ENCODE measurements around the gene GPM6B. TPM values are rescaled to one million over a fixed set of nuclear protein-coding genes. Genes with fewer than 3 reads are reported as not detected.

Gene GPM6B
- total and polyA plus RNA-seq, 2 donors (not counting 3 experiments of a cell fraction or from before 2014, with no cell fraction given): 0.30 TPM; not detected in 1

DNA sequence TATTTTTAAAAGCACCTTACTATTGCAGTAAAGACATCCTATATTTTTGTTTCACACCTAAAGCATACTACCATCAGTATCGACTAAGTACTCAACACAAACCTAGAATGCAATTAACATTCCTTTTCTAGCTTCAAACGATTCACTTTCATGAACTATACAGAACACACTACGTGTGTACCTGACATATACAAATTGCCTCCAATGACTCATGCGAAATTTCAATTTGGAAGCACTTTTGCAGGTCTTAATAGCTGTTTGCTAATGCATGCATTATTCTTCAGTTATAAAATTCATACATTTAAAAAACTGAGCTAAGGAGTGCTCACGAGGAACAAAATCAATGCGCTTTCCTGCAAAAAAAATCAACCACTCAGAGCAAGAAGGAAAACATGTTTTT, 19.7 kb upstream of the GPM6B start:
- Histone ChIP-seq H3K27ac (ENCODE audit: insufficient read depth, low read depth, low read length) (no peak overlapping the region), H3K79me2 (ENCODE audit: control insufficient read depth, insufficient read depth, low read length) (no peaks in the 10 kb centered on the region), H3K9ac (replicated peaks; ENCODE audit: extremely low read depth, insufficient read depth, low read length) (no peak overlapping the region), H3K4me1 (ENCODE audit: control insufficient read depth, extremely low read depth, insufficient read depth, low read length) (no peaks in the 10 kb centered on the region), H2AFZ (ENCODE audit: low read depth, low read length) (no peak overlapping the region), H3K27me3 (ENCODE audit: control insufficient read depth in 2 of 2, insufficient read depth in 2 of 2, low read length in 2 of 2) (no peaks in the 10 kb centered on the region), H3K4me3 (replicated peaks in 1 of 3; ENCODE audit: insufficient read depth in 1 of 3, low read depth in 1 of 3, low read length in 3 of 3) (no peak overlapping the region), H3K9me3 (replicated peaks; ENCODE audit: control insufficient read depth, insufficient read depth, low read length) (no peaks in the 10 kb centered on the region), H3K36me3 (ENCODE audit: control insufficient read depth in 2 of 2, extremely low read depth in 1 of 2, insufficient read depth in 2 of 2, low read length in 2 of 2) (no peaks in the 10 kb centered on the region), H3K4me2 (ENCODE audit: insufficient read depth, low read length) (no peak overlapping the region), H4K20me1 (replicated peaks; ENCODE audit: control insufficient read depth, extremely low read depth, insufficient read depth, low read length) (no peaks in the 10 kb centered on the region), H3K9me1 (replicated peaks; ENCODE audit: control insufficient read depth, extremely low read depth, insufficient read depth, low read length) (no peaks in the 10 kb centered on the region)
- TF ChIP-seq, protein P1, sequence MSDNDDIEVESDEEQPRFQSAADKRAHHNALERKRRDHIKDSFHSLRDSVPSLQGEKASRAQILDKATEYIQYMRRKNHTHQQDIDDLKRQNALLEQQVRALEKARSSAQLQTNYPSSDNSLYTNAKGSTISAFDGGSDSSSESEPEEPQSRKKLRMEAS (IDR thresholded peaks at IDR 0.05; ENCODE audit: insufficient read depth, insufficient read length): no peak
- DNase-seq (ENCODE audit: low read depth, low spot score) (no peak), FAIRE-seq (no peak)
- intact Hi-C loops (cut with micrococcal nuclease): no loop called here
- dilution Hi-C loops (cut with MboI; ENCODE audit: extremely low pct_ligation_motif_present, low sequenced_read_pairs): no loop called here
- no TSS peak for BruUV-seq (replicated peaks)
- POLR2A ChIA-PET: no interaction called here
- CTCF ChIA-PET: no interaction called here

DNA sequence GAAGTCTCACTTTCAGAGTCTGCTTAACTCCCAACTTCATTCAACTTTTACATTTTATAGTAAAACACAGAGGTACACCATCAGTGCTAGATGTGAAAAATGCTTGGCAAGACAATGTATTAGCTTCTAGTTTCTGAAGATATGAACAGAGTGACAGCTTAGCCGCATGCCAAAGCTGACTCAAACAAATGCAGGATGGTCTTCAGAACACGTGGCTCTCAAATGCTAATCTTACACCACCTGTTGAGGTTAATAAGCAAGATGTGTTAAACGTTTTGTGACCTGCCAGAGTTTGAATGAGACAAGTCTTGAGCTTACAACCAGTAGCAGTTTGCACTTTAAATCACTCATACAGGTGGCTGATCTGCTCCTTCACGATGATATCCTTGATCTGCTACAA, 18.9 kb upstream of the GPM6B start:
- Histone ChIP-seq H3K36me3 (ENCODE audit: control insufficient read depth in 2 of 2, extremely low read depth in 1 of 2, insufficient read depth in 2 of 2, low read length in 2 of 2) (no peaks in the 10 kb centered on the region), H3K9ac (replicated peaks; ENCODE audit: extremely low read depth, insufficient read depth, low read length) (no peak overlapping the region), H4K20me1 (replicated peaks; ENCODE audit: control insufficient read depth, extremely low read depth, insufficient read depth, low read length) (no peaks in the 10 kb centered on the region), H3K27ac (ENCODE audit: insufficient read depth, low read depth, low read length) (no peak overlapping the region), H3K79me2 (ENCODE audit: control insufficient read depth, insufficient read depth, low read length) (no peaks in the 10 kb centered on the region), H3K27me3 (ENCODE audit: control insufficient read depth in 2 of 2, insufficient read depth in 2 of 2, low read length in 2 of 2) (no peaks in the 10 kb centered on the region), H3K4me1 (ENCODE audit: control insufficient read depth, extremely low read depth, insufficient read depth, low read length) (no peaks in the 10 kb centered on the region), H3K9me3 (replicated peaks; ENCODE audit: control insufficient read depth, insufficient read depth, low read length) (no peaks in the 10 kb centered on the region), H2AFZ (ENCODE audit: low read depth, low read length) (no peak overlapping the region), H3K9me1 (replicated peaks; ENCODE audit: control insufficient read depth, extremely low read depth, insufficient read depth, low read length) (no peaks in the 10 kb centered on the region), H3K4me2 (ENCODE audit: insufficient read depth, low read length) (no peak overlapping the region), H3K4me3 (replicated peaks in 1 of 3; ENCODE audit: insufficient read depth in 1 of 3, low read depth in 1 of 3, low read length in 3 of 3) (no peak overlapping the region)
- TF ChIP-seq FOS (IDR thresholded peaks at IDR 0.05; ENCODE audit: borderline replicate concordance, insufficient read depth, low read length) (no peak), POLR2A (IDR thresholded peaks at IDR 0.05; ENCODE audit: low read depth, low read length) (no peak), JUN (IDR thresholded peaks at IDR 0.05; ENCODE audit: borderline replicate concordance, insufficient read depth, insufficient read length, low read depth) (no peak), GATA2 (IDR thresholded peaks at IDR 0.05; ENCODE audit: insufficient read depth, insufficient read length, low read depth, low read length) (no peak), POLR2AphosphoS5 (IDR thresholded peaks at IDR 0.05; ENCODE audit: insufficient read depth, low read depth, low read length) (no peak), EZH2 (IDR thresholded peaks at IDR 0.05; ENCODE audit: borderline replicate concordance, low read depth, low read length, severe bottlenecking) (no peak), MYC (IDR thresholded peaks at IDR 0.05; ENCODE audit: low read depth, low read length) (no peak)
- TF ChIP-seq, protein P1 (IDR thresholded peaks at IDR 0.05; ENCODE audit: insufficient read depth, insufficient read length): no peak
- TF ChIP-seq, protein P2, sequence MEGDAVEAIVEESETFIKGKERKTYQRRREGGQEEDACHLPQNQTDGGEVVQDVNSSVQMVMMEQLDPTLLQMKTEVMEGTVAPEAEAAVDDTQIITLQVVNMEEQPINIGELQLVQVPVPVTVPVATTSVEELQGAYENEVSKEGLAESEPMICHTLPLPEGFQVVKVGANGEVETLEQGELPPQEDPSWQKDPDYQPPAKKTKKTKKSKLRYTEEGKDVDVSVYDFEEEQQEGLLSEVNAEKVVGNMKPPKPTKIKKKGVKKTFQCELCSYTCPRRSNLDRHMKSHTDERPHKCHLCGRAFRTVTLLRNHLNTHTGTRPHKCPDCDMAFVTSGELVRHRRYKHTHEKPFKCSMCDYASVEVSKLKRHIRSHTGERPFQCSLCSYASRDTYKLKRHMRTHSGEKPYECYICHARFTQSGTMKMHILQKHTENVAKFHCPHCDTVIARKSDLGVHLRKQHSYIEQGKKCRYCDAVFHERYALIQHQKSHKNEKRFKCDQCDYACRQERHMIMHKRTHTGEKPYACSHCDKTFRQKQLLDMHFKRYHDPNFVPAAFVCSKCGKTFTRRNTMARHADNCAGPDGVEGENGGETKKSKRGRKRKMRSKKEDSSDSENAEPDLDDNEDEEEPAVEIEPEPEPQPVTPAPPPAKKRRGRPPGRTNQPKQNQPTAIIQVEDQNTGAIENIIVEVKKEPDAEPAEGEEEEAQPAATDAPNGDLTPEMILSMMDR (IDR thresholded peaks at IDR 0.05; ENCODE audit: extremely low read depth in 1 of 2, insufficient read depth in 1 of 2, low read depth in 1 of 2, low read length in 2 of 2): no peak
- no TSS peak for BruUV-seq (replicated peaks)
- CTCF ChIA-PET: no interaction called here
- no peak for FAIRE-seq
- POLR2A ChIA-PET: no interaction called here
- dilution Hi-C loops (cut with MboI; ENCODE audit: extremely low pct_ligation_motif_present, low sequenced_read_pairs) (no loop called here), intact Hi-C loops (cut with micrococcal nuclease) (no loop called here)
- no peak for DNase-seq (ENCODE audit: low read depth, low spot score)
